Measurements from ENCODE around the gene DLL4.

DLL4 gene

DNA sequence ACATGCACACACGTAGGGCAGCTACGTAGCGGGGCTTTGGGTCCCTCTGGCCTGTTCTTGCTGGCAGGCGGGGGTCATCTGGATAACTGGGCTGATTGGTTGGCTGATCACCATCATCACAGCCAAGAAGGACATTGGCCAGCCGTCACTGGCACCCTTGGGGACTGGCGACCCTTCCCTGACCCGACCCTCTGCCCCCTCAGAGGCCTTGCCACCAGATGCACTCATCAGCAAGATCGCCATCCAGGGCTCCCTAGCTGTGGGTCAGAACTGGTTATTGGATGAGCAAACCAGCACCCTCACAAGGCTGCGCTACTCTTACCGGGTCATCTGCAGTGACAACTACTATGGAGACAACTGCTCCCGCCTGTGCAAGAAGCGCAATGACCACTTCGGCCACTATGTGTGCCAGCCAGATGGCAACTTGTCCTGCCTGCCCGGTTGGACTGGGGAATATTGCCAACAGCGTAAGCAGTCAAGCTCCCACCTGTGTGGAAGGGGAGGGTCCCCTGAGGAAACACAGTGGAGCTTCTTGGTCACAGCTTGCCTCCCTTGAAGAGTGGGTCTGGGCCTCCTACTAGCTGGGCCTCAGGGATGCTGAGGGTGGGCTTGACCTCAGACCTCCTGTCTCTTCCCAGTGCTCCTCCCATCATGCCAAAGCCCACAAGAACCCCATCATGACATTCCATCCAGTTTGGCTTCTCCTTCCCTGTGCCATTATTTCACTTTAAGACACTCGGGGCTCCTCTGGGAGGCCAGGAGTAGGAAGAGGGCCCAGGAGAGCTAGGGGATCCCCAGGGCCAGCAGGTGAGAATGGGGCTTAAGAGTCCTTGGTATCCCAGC is 2.4 kb downstream of the DLL4 start:
- DNase-seq: no peak
- CTCF ChIA-PET: interaction anchor here (0.8 to 8.1 kb wide), 17 partner anchors 9 to 254 kb away, joined by 3 to 71 read pairs (median 4); partner anchors contain the start of genes CHAC1 and VPS18
- H3K27me3 ChIP-seq (replicated peaks in 2 of 5; ENCODE audit: control insufficient read depth in 4 of 5, insufficient read depth in 5 of 5, low read length in 4 of 5): peaks cover 3 to 60% (median 29%) of the 10 kb centered on the region in 5 experiments
- H3K4me3 ChIP-seq (ENCODE audit: control insufficient read depth in 1 of 7, extremely low read depth in 1 of 7, insufficient read depth in 4 of 7, low read depth in 2 of 7, low read length in 6 of 7): no peak overlapping the region
- no peaks in the 10 kb centered on the region for H3K36me3 ChIP-seq (ENCODE audit: control insufficient read depth in 4 of 4, insufficient read depth in 4 of 4, low read length in 3 of 4)
- H3K9me3 ChIP-seq (ENCODE audit: control extremely low read depth in 1 of 5, control insufficient read depth in 4 of 5, insufficient read depth in 2 of 5, low read depth in 1 of 5, low read length in 4 of 5): no peaks in the 10 kb centered on the region
- H3K27ac ChIP-seq (ENCODE audit: insufficient read depth in 1 of 2, low read depth in 1 of 2, low read length in 2 of 2, poor library complexity in 1 of 2, severe bottlenecking in 2 of 2): no peak overlapping the region
- 94% methylated on average over 15 of the region's 16 CpGs for WGBS (ENCODE audit: insufficient coverage)
- POLR2A ChIA-PET: interaction anchor here (0.5 to 0.6 kb wide), 2 partner anchors 23 to 79 kb away, joined by 3 to 4 read pairs; no protein-coding TSS in a partner anchor
- H3K4me1 ChIP-seq (ENCODE audit: control extremely low read depth in 1 of 4, control insufficient read depth in 4 of 4, insufficient read depth in 4 of 4, low read length in 3 of 4): peaks cover 7 to 66% (median 61%) of the 10 kb centered on the region in 4 experiments

GRCh38 chr15:40932156-40932555 is 3.0 kb downstream of the DLL4 start:
- Histone ChIP-seq H3K27ac (ENCODE audit: insufficient read depth in 1 of 2, low read depth in 1 of 2, low read length in 2 of 2, poor library complexity in 1 of 2, severe bottlenecking in 2 of 2) (no peak overlapping the region), H3K4me1 (ENCODE audit: control extremely low read depth in 1 of 4, control insufficient read depth in 4 of 4, insufficient read depth in 4 of 4, low read length in 3 of 4) (peaks cover 4 to 61% (median 54%) of the 10 kb centered on the region in 4 experiments), H3K9me3 (ENCODE audit: control extremely low read depth in 1 of 5, control insufficient read depth in 4 of 5, insufficient read depth in 2 of 5, low read depth in 1 of 5, low read length in 4 of 5) (no peaks in the 10 kb centered on the region), H3K36me3 (ENCODE audit: control insufficient read depth in 4 of 4, insufficient read depth in 4 of 4, low read length in 3 of 4) (no peaks in the 10 kb centered on the region), H3K4me3 (ENCODE audit: control insufficient read depth in 1 of 7, extremely low read depth in 1 of 7, insufficient read depth in 4 of 7, low read depth in 2 of 7, low read length in 6 of 7) (no peak overlapping the region), H3K27me3 (replicated peaks in 2 of 5; ENCODE audit: control insufficient read depth in 4 of 5, insufficient read depth in 5 of 5, low read length in 4 of 5) (peaks cover under 1 to 54% (median 24%) of the 10 kb centered on the region in 5 experiments)
- ChIA-PET CTCF (interaction anchor here (0.8 to 8.1 kb wide), 12 partner anchors 9 to 254 kb away, joined by 3 to 71 read pairs (median 6); partner anchors contain the start of genes CHAC1 and VPS18), POLR2A (no interaction called here)
- DNase-seq: peak in 2 of 3 donors; percentile 52 to 65
- 57% methylated on average over 6 of the region's 8 CpGs for WGBS (ENCODE audit: insufficient coverage)

DNA sequence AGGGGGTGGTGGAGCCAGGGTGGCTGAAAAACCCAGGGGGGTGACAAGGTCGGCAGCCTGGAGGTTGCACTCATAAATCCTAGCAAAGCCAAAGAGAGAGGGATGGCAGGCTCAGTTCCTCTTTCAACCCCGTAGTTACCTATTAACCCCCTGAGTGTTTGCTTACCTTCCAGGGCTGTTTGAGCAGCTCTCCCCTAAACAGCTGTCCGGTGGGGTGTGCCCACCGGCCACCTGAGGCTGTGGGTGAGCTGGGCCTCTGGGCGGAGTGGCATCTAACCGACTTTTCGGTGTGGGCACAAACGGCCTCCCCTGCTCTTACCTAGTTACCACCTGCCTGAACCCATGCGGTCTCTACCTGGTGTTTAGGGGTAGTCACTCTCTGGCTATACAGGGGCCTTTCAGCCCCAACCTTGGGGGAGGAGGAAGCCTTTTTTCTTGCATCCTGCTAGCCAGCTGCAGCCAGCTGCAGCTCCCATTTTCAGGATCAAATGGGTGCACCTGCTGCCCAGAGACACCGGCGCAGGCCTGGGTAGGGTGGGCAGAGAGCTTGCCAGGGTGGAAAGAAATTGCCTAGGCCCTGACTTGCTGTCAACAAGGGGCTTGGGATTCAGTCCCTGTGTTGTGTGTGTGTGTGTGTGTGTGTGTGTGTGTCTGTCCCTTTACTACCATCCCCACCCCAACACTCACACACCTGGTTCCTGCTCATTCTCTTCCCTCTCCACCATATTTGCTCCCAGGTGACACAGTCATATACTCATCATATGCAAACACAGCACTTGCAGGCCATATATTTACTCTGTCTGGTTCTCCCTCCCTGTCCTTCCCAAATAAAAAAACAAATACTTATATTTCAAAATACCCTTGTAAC is 3.7 kb downstream of the DLL4 start:
- peaks cover 0 to 46% (median 21%) of the 10 kb centered on the region in 5 experiments for H3K27me3 ChIP-seq (replicated peaks in 2 of 5; ENCODE audit: control insufficient read depth in 4 of 5, insufficient read depth in 5 of 5, low read length in 4 of 5)
- H3K36me3 ChIP-seq (ENCODE audit: control insufficient read depth in 4 of 4, insufficient read depth in 4 of 4, low read length in 3 of 4): no peaks in the 10 kb centered on the region
- H3K4me1 ChIP-seq (ENCODE audit: control extremely low read depth in 1 of 4, control insufficient read depth in 4 of 4, insufficient read depth in 4 of 4, low read length in 3 of 4): peaks cover 4 to 54% (median 48%) of the 10 kb centered on the region in 4 experiments
- ChIA-PET POLR2A (no interaction called here), CTCF (interaction anchor here (0.5 to 8.1 kb wide), 8 partner anchors 8 to 460 kb away, joined by 3 to 71 read pairs (median 14); partner anchors contain the start of genes CHAC1 and VPS18)
- DNase-seq: no peak
- 32% methylated on average over 5 of the region's 11 CpGs for WGBS (ENCODE audit: insufficient coverage)
- H3K4me3 ChIP-seq (ENCODE audit: control insufficient read depth in 1 of 7, extremely low read depth in 1 of 7, insufficient read depth in 4 of 7, low read depth in 2 of 7, low read length in 6 of 7): no peak overlapping the region
- no peaks in the 10 kb centered on the region for H3K9me3 ChIP-seq (ENCODE audit: control extremely low read depth in 1 of 5, control insufficient read depth in 4 of 5, insufficient read depth in 2 of 5, low read depth in 1 of 5, low read length in 4 of 5)
- H3K27ac ChIP-seq (ENCODE audit: insufficient read depth in 1 of 2, low read depth in 1 of 2, low read length in 2 of 2, poor library complexity in 1 of 2, severe bottlenecking in 2 of 2): no peak overlapping the region

GRCh38 chr15:40933517-40933902 is 4.4 kb downstream of the DLL4 start:
- DNase-seq: peak in 2 of 3 donors; percentile 31 to 34
- H3K36me3 ChIP-seq (ENCODE audit: control insufficient read depth in 4 of 4, insufficient read depth in 4 of 4, low read length in 3 of 4): no peaks in the 10 kb centered on the region
- H3K4me1 ChIP-seq (ENCODE audit: control extremely low read depth in 1 of 4, control insufficient read depth in 4 of 4, insufficient read depth in 4 of 4, low read length in 3 of 4): peaks cover 4 to 48% (median 41%) of the 10 kb centered on the region in 4 experiments
- 81% methylated on average over 2 of the region's 3 CpGs for WGBS (ENCODE audit: insufficient coverage)
- ChIA-PET POLR2A (no interaction called here), CTCF (interaction anchor here (0.5 to 8.1 kb wide), 3 partner anchors 8 to 460 kb away, joined by 3 to 71 read pairs (median 46); no protein-coding TSS in a partner anchor)
- H3K27ac ChIP-seq (ENCODE audit: insufficient read depth in 1 of 2, low read depth in 1 of 2, low read length in 2 of 2, poor library complexity in 1 of 2, severe bottlenecking in 2 of 2): no peak overlapping the region
- H3K27me3 ChIP-seq (replicated peaks in 2 of 5; ENCODE audit: control insufficient read depth in 4 of 5, insufficient read depth in 5 of 5, low read length in 4 of 5): peaks cover 0 to 40% (median 17%) of the 10 kb centered on the region in 5 experiments
- H3K9me3 ChIP-seq (ENCODE audit: control extremely low read depth in 1 of 5, control insufficient read depth in 4 of 5, insufficient read depth in 2 of 5, low read depth in 1 of 5, low read length in 4 of 5): no peaks in the 10 kb centered on the region
- H3K4me3 ChIP-seq (ENCODE audit: control insufficient read depth in 1 of 7, extremely low read depth in 1 of 7, insufficient read depth in 4 of 7, low read depth in 2 of 7, low read length in 6 of 7): no peak overlapping the region

DNA sequence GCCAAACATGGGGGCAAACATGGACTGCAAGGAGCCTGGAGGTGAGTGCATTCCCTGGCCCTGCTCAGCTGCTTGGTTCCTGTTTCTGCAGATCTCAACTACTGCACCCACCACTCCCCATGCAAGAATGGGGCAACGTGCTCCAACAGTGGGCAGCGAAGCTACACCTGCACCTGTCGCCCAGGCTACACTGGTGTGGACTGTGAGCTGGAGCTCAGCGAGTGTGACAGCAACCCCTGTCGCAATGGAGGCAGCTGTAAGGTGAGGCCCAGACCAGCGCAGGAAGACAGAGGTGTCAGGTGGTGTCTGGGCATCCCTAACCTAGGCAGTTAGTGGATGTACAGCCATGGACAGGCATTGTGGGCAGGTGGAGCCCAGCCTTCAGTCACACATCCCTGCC is 5.3 kb downstream of the DLL4 start:
- Histone ChIP-seq H3K27ac (ENCODE audit: insufficient read depth in 1 of 2, low read depth in 1 of 2, low read length in 2 of 2, poor library complexity in 1 of 2, severe bottlenecking in 2 of 2) (no peak overlapping the region), H3K27me3 (replicated peaks in 2 of 5; ENCODE audit: control insufficient read depth in 4 of 5, insufficient read depth in 5 of 5, low read length in 4 of 5) (peaks cover 0 to 31% (median 17%) of the 10 kb centered on the region in 5 experiments), H3K4me3 (ENCODE audit: control insufficient read depth in 1 of 7, extremely low read depth in 1 of 7, insufficient read depth in 4 of 7, low read depth in 2 of 7, low read length in 6 of 7) (no peak overlapping the region), H3K9me3 (ENCODE audit: control extremely low read depth in 1 of 5, control insufficient read depth in 4 of 5, insufficient read depth in 2 of 5, low read depth in 1 of 5, low read length in 4 of 5) (no peaks in the 10 kb centered on the region), H3K4me1 (ENCODE audit: control extremely low read depth in 1 of 4, control insufficient read depth in 4 of 4, insufficient read depth in 4 of 4, low read length in 3 of 4) (peaks cover 2 to 39% (median 32%) of the 10 kb centered on the region in 4 experiments), H3K36me3 (ENCODE audit: control insufficient read depth in 4 of 4, insufficient read depth in 4 of 4, low read length in 3 of 4) (no peaks in the 10 kb centered on the region)
- POLR2A ChIA-PET: no interaction called here
- DNase-seq: no peak
- CTCF ChIA-PET: interaction anchor here (1.2 kb wide), 1 partner anchor 26 kb away, joined by 4 read pairs; no protein-coding TSS in a partner anchor
- WGBS (ENCODE audit: insufficient coverage): 96% methylated on average over 6 of the region's 6 CpGs

GRCh38 chr15:40936234-40936708 is 7.1 kb downstream of the DLL4 start:
- H3K27me3 ChIP-seq (replicated peaks in 2 of 5; ENCODE audit: control insufficient read depth in 4 of 5, insufficient read depth in 5 of 5, low read length in 4 of 5): peaks cover 0 to 12% (median 2%) of the 10 kb centered on the region in 5 experiments
- no peak overlapping the region for H3K27ac ChIP-seq (ENCODE audit: insufficient read depth in 1 of 2, low read depth in 1 of 2, low read length in 2 of 2, poor library complexity in 1 of 2, severe bottlenecking in 2 of 2)
- no peaks in the 10 kb centered on the region for H3K9me3 ChIP-seq (ENCODE audit: control extremely low read depth in 1 of 5, control insufficient read depth in 4 of 5, insufficient read depth in 2 of 5, low read depth in 1 of 5, low read length in 4 of 5)
- 97% methylated on average over 31 of the region's 31 CpGs for WGBS (ENCODE audit: insufficient coverage)
- H3K4me3 ChIP-seq (ENCODE audit: control insufficient read depth in 1 of 7, extremely low read depth in 1 of 7, insufficient read depth in 4 of 7, low read depth in 2 of 7, low read length in 6 of 7): no peak overlapping the region
- ChIA-PET CTCF (interaction anchor here (0.9 to 1.5 kb wide), 2 partner anchors 28 to 35 kb away, joined by 3 to 7 read pairs; no protein-coding TSS in a partner anchor), POLR2A (no interaction called here)
- DNase-seq: no peak
- peaks cover 6 to 37% (median 31%) of the 10 kb centered on the region in 4 experiments for H3K4me1 ChIP-seq (ENCODE audit: control extremely low read depth in 1 of 4, control insufficient read depth in 4 of 4, insufficient read depth in 4 of 4, low read length in 3 of 4)
- H3K36me3 ChIP-seq (ENCODE audit: control insufficient read depth in 4 of 4, insufficient read depth in 4 of 4, low read length in 3 of 4): no peaks in the 10 kb centered on the region

Measured in common myeloid progenitor, CD34-positive (primary cell).